Activated T-helper 17 cell treated with anti-CD3 and anti-CD28 coated beads, Interleukin-2, amount 50 U/mL, for 72 hours (primary cell): Measurements from ENCODE around the gene NOX4. TPM values are rescaled to one million over a fixed set of nuclear protein-coding genes. Genes with fewer than 3 reads are reported as not detected.
"Not testable (repeated sequence)": the region's sequence is repeated elsewhere in the genome, so short reads cannot be mapped to it uniquely, and the experiment has no call there.

Source experiments
- ATAC-seq: fragments of 150-1000 bp; cut with Tn5 transposase; replicated peaks from 2 replicates; pipeline ENCODE4 v1.10.0; 2021; ENCODE audit warnings: mild to moderate bottlenecking, moderate library complexity
- H3K27ac Mint-ChIP-seq: one replicate; pipeline ENCODE4 v1.8.0; 2022; ENCODE audit warnings: mixed read lengths
- H3K27me3 Mint-ChIP-seq: one replicate; pipeline ENCODE4 v1.8.0; 2022; ENCODE audit warnings: mixed read lengths
- H3K36me3 Mint-ChIP-seq: one replicate; pipeline ENCODE4 v1.8.0; 2022; ENCODE audit warnings: low read depth, mild to moderate bottlenecking, mixed read lengths
- H3K4me1 Mint-ChIP-seq: one replicate; pipeline ENCODE4 v1.8.0; 2022; ENCODE audit warnings: mixed read lengths
- H3K4me3 Mint-ChIP-seq: one replicate; pipeline ENCODE4 v1.8.0; 2022; ENCODE audit warnings: mild to moderate bottlenecking, mixed read lengths
- H3K9me3 Mint-ChIP-seq: one replicate; pipeline ENCODE4 v1.8.0; 2022; ENCODE audit warnings: mixed read lengths
- total RNA-seq, 2 donors: library from RNA; stranded (reverse); gene quantifications; one replicate each; pipeline ENCODE4 v1.2.3, GENCODE V29; 2022

The NOX4 gene
- total RNA-seq, 2 donors from 2014 or later: not detected

DNA sequence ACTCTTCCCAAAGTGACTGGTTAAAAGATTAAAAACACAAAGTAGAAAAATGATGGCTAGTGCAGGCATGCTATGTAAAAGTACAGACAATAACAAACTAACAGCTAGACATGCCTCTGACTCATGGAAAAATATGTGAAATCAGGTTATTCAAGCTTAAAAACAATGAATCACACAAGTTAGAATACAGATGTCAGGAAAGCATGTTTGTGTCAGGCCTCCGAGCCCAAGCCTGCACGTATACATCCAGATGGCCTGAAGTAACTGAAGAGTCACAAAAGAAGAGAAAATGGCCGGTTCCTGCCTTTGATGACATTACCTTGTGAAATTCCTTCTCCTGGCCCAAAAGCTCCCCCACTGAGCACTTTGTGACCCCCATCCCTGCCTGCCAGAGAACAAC lies 110.1 kb downstream of the NOX4 start:
- peak; percentile 63 for ATAC-seq
- H3K27me3 Mint-ChIP-seq: no peaks in the 10 kb centered on the region
- H3K4me3 Mint-ChIP-seq: no peak overlapping the region
- H3K27ac Mint-ChIP-seq: no peak overlapping the region
- no peaks in the 10 kb centered on the region for H3K4me1 Mint-ChIP-seq
- no peaks in the 10 kb centered on the region for H3K9me3 Mint-ChIP-seq
- H3K36me3 Mint-ChIP-seq: no peaks in the 10 kb centered on the region

DNA sequence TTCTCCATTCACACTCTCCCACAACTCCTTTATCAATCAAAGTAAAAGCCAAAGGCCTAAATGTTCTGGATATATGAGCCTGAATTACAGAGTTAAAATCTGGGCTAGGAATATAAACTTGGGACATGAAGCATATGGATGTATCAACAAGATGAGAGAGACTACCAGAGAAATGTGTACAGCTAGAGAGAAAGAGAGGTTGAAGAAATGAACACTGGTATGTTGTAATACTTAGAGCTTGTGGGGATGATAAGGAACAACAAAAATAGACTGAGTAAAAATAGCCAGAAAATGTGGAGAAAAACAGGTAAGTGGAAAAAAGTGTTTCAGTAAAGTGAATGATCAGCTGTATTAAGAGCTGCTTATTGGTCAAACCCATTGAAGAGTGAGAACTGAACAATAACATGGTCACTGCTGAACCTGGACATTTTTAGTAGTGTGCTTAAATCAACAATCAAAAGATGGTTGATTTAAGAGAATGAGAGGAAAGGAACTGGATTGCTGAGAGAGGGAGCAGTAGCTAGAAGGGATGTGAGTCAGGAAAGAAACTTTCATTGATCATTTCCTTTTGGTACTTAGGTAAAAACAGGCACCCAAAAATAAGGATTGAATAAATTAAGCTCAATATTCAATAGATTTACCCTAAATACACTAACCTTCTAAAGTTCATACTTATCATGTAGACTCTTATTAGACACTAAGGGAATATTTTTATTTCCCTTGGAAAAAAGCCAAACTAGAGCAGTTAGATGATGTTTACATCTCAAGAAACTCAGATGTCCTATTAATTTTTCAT lies 111.0 kb downstream of the NOX4 start:
- H3K27ac Mint-ChIP-seq, H3K4me3 Mint-ChIP-seq, H3K27me3 Mint-ChIP-seq, H3K4me1 Mint-ChIP-seq, ATAC-seq, H3K36me3 Mint-ChIP-seq, H3K9me3 Mint-ChIP-seq: not testable (repeated sequence)

DNA sequence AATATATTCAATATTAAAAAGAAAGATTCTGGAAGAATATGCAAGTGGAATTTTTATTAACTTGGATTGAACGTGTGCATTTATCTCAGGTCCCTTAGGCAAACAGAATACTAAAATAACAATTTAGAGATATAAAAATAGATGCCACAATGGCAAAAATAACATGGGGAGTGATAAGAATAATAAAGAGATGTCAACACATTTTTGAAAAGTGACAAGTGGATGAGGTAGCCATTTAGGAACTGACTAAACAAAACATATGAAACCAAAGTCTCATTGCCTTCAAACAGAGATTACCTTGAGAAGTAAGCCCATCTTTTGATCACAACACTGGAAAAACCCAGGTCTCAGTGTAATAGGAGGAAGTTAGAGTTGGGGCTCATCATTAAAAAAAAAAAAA lies 112.2 kb downstream of the NOX4 start:
- not testable (repeated sequence) for H3K9me3 Mint-ChIP-seq, ATAC-seq, H3K27me3 Mint-ChIP-seq, H3K27ac Mint-ChIP-seq, H3K4me3 Mint-ChIP-seq, H3K4me1 Mint-ChIP-seq, H3K36me3 Mint-ChIP-seq

DNA sequence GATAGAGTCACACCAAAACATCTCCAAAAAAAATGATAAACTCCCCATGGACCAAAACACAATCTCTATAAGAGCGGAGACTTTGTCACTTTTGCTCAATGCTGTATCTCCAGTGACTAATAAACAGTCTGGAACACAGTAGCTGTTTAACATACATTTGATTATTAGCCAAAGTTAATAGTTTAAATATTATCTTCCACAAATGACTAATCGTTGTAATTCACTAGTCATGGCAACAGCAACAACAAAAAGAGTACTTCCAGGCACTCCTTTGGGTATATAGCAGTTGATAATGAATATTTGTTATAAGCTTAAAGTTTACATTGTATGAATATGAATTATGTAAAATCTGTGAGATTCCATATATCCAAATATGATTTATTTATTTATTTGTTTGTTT lies 121.8 kb downstream of the NOX4 start:
- not testable (repeated sequence) for H3K4me1 Mint-ChIP-seq, H3K27me3 Mint-ChIP-seq, H3K36me3 Mint-ChIP-seq, H3K9me3 Mint-ChIP-seq, H3K27ac Mint-ChIP-seq, ATAC-seq, H3K4me3 Mint-ChIP-seq

DNA sequence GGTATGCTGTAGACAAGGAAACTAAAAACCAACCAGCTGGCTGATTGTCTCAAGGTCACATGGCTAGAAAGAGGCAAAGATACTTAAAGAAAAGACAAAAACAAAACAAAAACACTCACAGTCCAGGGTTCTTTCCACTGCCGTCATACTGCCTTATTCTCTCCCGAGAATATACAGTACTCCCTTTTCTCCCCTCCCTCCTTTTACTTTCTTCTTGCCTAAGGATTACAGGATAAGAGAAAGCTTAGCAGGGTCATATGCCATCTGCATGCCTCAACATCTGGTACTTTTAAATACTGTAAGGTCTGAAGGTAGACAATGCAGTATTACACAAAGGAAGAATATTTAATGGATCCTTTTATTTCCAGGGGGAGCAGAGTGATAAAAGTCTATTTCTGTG lies 126.3 kb downstream of the NOX4 start:
- H3K27ac Mint-ChIP-seq, H3K36me3 Mint-ChIP-seq, H3K27me3 Mint-ChIP-seq, H3K9me3 Mint-ChIP-seq, H3K4me3 Mint-ChIP-seq, ATAC-seq, H3K4me1 Mint-ChIP-seq: not testable (repeated sequence)

DNA sequence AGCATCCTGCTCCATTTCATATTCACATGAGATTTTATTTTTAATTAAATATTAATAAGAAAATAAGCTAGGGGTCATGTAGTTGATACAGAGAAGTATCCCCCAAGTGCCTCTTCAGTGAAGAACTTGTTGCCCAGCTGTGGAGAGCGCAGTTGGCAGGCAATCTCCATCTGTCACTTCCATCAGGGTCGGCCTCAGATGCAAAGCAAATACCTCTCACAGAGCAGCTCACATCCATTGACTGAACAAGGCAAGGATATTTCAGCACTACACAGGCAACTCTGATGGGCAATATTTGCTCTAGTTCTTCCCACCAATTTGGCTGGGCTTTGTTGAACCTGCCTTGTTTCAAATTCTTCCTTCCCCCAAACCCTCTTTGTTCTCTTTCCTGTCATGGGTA lies 129.4 kb downstream of the NOX4 start:
- Mint-ChIP-seq H3K27ac (no peak overlapping the region), H3K4me3 (no peak overlapping the region), H3K27me3 (no peaks in the 10 kb centered on the region), H3K9me3 (peaks cover 3% of the 10 kb centered on the region), H3K4me1 (no peaks in the 10 kb centered on the region), H3K36me3 (no peaks in the 10 kb centered on the region)
- no peak for ATAC-seq

DNA sequence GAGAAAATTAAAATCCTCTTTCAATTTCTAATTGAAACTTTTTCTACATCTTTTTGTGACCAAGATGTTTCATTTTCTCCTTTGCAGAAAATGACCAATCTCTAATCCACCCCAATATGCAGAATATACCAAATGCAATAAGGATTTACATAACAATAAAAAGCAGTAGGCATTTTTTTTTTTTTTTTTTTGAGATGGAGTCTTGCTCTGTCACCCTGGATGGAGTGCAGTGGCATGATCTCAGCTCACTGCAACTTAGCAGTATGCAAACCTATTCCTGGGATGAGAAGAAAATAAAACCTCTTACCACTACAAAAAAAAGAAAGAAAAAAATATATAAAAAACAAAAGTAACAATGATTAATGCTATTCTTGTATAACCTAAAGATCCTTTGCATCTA lies 132.0 kb downstream of the NOX4 start:
- not testable (repeated sequence) for H3K27ac Mint-ChIP-seq, H3K9me3 Mint-ChIP-seq, H3K36me3 Mint-ChIP-seq, H3K27me3 Mint-ChIP-seq, H3K4me1 Mint-ChIP-seq, H3K4me3 Mint-ChIP-seq, ATAC-seq

DNA sequence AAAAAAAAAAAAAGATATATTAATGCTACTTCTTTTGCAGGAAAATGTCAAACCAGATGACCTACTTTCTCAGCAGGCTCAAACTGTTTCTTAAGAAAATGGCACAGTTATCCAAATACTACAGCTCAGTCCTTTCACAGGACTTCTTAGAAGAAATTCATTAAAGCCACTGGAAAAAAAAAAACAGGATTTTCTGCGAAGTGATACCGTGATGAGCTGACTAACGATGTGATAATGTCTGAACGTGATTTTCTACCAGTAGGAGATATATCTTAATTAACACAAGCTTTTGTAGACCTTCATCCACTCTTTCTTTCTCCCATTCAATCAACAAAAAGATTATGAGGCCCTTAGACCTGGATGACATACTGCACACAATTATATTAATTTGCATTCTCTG lies 132.4 kb downstream of the NOX4 start:
- H3K4me3 Mint-ChIP-seq: no peak overlapping the region

DNA sequence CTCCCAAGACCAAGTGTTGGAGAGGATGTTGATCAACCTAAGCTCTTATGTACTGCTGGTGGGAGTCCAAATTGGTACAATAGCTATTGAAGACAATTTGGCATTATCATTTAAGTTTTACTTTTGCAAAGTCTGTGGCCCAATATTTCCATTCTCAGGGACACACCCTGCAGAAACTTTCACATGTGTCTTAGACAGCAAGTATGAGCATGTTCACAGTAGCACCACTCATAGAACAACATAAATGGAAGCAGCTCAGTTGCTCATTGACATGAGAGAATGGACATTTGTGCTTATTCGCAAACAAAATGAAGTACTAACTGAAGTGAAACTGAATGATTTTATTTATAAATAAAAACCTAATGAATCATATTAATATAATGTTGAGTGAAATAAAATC lies 135.5 kb downstream of the NOX4 start:
- H3K4me1 Mint-ChIP-seq: no peaks in the 10 kb centered on the region
- H3K36me3 Mint-ChIP-seq: no peaks in the 10 kb centered on the region
- ATAC-seq: no peak
- no peak overlapping the region for H3K4me3 Mint-ChIP-seq
- no peaks in the 10 kb centered on the region for H3K27me3 Mint-ChIP-seq
- H3K9me3 Mint-ChIP-seq: no peaks in the 10 kb centered on the region
- H3K27ac Mint-ChIP-seq: no peak overlapping the region

More for the DNA sequence above, 132.4 kb downstream of the NOX4 start:
- peaks cover 3% of the 10 kb centered on the region for H3K9me3 Mint-ChIP-seq
- no peaks in the 10 kb centered on the region for H3K36me3 Mint-ChIP-seq
- no peaks in the 10 kb centered on the region for H3K27me3 Mint-ChIP-seq
- ATAC-seq: no peak
- H3K27ac Mint-ChIP-seq: no peak overlapping the region
- no peaks in the 10 kb centered on the region for H3K4me1 Mint-ChIP-seq

DNA sequence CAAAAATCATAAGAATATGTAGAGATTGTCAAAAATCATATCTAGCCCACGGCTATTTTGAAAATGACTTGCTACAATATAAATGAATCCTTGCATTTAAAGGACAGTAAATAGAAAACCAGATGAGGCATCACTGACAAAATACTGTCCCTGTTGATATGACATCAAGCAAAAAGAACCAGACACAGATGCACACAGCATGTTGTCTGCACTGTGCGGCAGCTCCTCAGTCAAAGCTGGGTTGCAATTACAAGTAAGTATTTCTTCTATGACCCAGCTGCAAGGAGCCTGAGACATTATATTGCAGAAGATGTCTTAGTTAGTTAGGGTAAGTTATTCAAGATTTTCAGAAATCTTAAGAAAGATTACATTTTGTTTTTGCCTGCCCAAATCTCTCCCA lies 136.7 kb downstream of the NOX4 start:
- not testable (repeated sequence) for H3K36me3 Mint-ChIP-seq, H3K4me3 Mint-ChIP-seq, H3K27ac Mint-ChIP-seq, ATAC-seq, H3K27me3 Mint-ChIP-seq, H3K9me3 Mint-ChIP-seq, H3K4me1 Mint-ChIP-seq

DNA sequence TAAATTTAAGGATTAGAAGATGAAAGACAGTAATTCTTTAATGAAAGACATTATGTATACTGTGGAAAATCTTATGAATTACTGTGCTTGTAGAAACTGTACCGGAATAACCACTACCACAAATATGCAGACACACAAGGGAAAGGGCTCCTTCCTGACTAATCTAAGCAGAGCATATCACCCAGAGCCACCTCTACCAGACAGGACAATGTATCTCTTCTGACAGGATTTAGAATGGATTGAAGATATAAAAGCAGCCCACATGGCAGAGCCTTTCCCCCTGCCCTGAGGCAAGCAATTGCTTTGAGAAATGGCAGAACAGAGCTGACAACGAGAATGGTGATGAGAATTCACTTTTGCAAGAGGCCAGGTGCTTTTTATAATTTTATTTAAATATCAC lies 144.1 kb downstream of the NOX4 start:
- Mint-ChIP-seq H3K4me1 (no peaks in the 10 kb centered on the region), H3K4me3 (no peak overlapping the region), H3K27ac (no peak overlapping the region), H3K36me3 (no peaks in the 10 kb centered on the region), H3K9me3 (peaks cover 4% of the 10 kb centered on the region), H3K27me3 (no peaks in the 10 kb centered on the region)
- ATAC-seq: no peak

DNA sequence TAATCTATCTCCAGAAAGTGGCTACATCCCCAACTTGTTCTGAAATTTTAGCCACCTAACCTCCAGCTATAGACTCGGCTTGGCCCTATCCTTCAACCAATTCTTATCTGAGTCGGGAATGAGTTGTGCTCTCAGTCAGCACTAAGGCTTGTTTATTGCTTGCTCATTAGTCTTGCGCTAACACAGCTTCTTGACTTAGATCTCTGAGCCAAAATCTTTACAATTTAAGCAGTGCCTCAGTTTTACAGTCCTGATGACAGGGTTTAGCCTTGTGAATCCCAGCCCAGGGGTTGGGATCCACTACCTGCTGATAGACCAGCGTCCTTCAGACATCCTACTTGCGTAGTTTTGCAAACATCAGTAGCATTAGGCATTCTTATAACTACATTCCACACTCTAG lies 144.6 kb downstream of the NOX4 start:
- H3K9me3 Mint-ChIP-seq: peaks cover 4% of the 10 kb centered on the region
- ATAC-seq: no peak
- no peaks in the 10 kb centered on the region for H3K4me1 Mint-ChIP-seq
- no peaks in the 10 kb centered on the region for H3K27me3 Mint-ChIP-seq
- H3K36me3 Mint-ChIP-seq: no peaks in the 10 kb centered on the region
- no peak overlapping the region for H3K4me3 Mint-ChIP-seq
- H3K27ac Mint-ChIP-seq: no peak overlapping the region

DNA sequence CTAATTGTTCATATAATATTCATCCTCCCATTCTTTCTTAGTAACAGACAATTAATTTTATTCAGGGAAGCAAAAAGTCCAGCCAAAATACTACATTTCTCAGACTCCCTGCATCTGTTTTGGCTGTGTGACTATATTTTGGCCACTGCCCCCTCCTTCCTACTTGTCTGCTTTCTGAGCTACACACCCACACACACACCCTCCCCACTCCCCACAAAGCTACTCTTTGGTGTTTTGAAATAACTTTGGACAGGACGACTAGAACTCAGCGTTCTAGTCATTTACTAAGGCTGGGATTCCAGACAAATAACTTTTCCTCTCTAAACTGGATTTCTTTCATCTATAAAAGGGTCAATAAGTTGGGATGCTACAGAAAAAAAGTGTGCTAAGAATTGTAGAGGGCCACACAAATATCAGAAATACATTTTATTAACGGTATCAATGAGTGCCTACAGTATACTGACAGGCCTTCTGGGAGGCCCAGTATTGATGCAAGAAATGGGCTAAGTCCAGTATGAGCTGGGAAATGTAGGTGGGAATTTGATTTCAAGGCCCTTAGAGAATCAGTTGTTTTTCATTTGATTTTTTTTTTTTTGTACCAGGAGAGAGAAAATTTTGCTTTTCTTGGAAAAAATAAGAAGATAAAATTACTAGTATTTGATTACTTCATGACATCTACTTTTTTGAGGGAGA lies 148.1 kb downstream of the NOX4 start:
- H3K4me1 Mint-ChIP-seq, H3K36me3 Mint-ChIP-seq, H3K9me3 Mint-ChIP-seq, H3K27ac Mint-ChIP-seq, H3K27me3 Mint-ChIP-seq, H3K4me3 Mint-ChIP-seq, ATAC-seq: not testable (repeated sequence)

DNA sequence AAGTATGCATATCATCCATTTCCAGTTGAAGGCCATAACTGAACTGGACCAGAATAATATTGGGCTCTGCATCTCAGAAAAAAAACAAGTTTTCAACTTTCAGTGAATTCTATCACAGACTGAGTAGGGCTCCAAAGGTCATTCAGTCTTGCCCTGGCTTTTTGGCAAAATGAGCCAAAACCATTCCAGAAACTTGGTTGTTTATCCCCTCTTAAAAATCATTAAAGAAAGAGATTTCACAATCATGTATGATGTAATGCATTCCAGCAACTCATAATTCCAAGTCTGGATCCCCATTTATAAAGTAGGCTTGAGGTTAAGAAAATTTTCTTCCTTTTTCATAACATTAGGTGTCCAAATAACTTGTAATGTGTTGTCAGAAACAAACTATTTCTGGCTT lies 150.7 kb downstream of the NOX4 start:
- not testable (repeated sequence) for H3K27ac Mint-ChIP-seq, ATAC-seq, H3K4me1 Mint-ChIP-seq, H3K36me3 Mint-ChIP-seq, H3K27me3 Mint-ChIP-seq, H3K9me3 Mint-ChIP-seq, H3K4me3 Mint-ChIP-seq

DNA sequence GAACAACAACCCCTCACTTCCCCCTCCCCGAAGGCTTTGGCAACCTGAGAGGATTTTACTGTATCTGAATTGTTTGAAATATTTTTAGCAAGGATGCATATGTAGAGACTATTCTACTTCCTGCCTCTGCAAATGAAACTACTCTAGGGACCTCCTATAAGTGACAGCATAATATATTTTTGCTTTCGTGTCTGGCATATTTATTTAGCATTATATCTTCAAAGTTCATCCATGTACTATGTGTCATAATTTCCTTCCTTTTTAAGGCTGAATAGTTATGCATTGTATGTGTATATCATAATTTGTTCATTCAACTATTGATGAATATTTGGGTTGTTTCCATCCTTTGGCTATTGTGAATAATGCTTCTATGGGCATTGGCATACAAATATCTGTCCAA lies 153.1 kb downstream of the NOX4 start:
- not testable (repeated sequence) for H3K4me1 Mint-ChIP-seq, ATAC-seq, H3K27me3 Mint-ChIP-seq, H3K4me3 Mint-ChIP-seq, H3K9me3 Mint-ChIP-seq, H3K27ac Mint-ChIP-seq, H3K36me3 Mint-ChIP-seq
